Neural progenitor cell (in vitro differentiated cells): ENCODE results near the gene AOC1.

Source experiments
- CTCF ChIP-seq: fragments of 200-600 bp; sonication (generic); IDR thresholded peaks from 2 replicates; pipeline ENCODE4 v1.5.1; 2017; ENCODE audit warnings: antibody characterized with exemption, mild to moderate bottlenecking
- EZH2phosphoT487 ChIP-seq: fragments of 200-600 bp; sonication (generic); IDR thresholded peaks from 2 replicates; pipeline ENCODE4 v1.6.1; 2017; ENCODE audit warnings: antibody characterized with exemption

- TF ChIP-seq CTCF (no peak), EZH2phosphoT487 (no peak)
Observed at GRCh38 chr7:150854066-150855000, 2.0 kb downstream of the AOC1 start.
